GF-D8 (cell line): ENCODE results near the gene SPATA18.
"Not testable (repeated sequence)": the region's sequence is repeated elsewhere in the genome, so short reads cannot be mapped to it uniquely, and the experiment has no call there.

Experiments
- DNase-seq: peaks from one replicate; lab custom pipeline; 2025; lab: John Stamatoyannopoulos, UW

SPATA18 gene

DNA sequence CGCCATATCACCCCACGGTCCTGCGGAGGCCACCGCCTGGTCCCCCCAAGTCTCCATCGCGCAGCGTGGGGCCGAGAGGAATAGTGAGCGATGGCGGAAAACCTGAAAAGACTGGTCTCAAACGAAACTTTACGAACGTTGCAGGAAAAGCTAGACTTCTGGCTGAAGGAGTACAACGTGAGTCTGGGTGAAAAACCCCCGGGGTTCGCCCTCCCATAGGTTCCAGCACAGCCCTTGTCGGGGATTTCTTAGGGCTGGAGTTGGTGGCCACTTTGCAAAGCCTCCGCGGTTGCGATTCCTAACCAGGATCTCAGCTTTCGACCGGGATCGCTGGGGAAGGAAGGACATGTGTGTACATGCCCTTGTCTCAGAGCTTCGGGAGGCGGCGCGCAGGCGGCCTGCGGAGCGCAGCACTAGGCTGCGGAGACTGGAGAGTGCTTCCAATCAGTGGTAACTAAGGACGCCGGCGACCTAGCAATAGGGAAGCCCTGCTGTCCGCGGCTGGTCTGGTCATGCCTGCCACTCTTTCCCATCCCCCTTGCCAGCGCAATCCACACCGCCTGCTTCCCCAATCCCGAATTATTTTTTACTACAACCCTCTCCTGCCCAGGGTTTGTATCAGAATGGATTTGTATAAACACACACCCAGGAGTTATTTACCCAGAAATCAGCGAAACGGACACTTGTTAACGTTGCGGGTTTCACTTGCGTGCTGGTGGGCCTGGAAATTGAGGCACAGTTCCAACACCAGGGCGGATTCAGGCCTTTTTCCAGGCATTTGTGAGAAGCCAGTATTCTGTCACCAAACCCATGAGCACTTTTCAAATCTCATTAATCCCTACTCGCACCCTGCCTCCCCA lies 741 bp downstream of the SPATA18 start:
- no peak for DNase-seq

DNA sequence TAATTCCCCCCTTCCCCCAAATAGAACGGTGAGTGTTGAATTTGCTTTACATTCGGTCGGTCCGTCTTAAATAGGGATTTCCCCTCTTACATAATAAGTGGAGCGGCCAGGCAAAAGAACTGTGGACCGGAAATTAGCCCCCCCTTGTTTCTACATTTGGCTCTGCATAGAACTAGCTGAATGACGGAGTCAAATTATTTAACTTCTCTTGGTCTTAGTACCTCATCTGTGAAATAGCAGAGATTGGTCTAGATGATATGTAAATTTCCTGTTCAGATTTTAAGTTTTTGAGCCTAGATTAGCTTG lies 1.3 kb downstream of the SPATA18 start:
- DNase-seq, result no peak

DNA sequence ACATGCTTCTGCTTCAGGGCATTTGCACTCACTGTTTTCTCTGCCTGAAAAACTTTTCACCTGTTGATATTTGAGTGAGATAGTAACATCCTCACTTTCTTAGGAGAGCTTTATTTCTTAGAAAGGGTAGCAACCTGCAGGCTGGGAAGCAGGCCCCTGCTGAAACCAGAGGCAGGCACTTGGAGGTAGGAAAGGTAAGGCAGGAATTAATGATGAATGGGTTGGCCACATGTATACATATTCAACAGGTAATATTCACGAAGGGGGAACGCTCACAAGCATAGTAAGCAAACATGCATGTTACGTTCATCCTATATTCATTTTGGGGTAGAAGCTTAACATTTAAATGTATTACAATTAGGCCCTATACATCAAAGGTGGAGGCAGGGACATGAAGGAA lies 3.1 kb downstream of the SPATA18 start:
- no peak for DNase-seq

DNA sequence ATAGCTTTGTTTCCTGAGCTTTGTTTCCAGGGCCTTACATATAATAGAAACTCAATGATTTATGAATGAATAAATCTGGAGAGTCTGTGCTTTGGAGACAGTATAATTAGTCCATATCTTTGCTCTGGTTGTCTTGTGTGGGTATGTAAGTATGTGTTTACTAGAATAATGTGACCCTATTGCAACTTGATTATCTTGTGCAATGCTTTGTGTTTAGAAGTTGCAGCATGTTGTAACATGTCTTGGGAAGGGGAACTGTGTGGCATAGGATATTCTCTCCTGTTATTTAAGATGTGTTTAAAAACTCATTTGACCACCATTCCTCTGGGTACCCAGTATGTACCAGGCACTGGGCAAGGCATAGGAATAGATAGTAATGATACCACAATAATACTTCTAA lies 6.1 kb downstream of the SPATA18 start:
- no peak for DNase-seq

DNA sequence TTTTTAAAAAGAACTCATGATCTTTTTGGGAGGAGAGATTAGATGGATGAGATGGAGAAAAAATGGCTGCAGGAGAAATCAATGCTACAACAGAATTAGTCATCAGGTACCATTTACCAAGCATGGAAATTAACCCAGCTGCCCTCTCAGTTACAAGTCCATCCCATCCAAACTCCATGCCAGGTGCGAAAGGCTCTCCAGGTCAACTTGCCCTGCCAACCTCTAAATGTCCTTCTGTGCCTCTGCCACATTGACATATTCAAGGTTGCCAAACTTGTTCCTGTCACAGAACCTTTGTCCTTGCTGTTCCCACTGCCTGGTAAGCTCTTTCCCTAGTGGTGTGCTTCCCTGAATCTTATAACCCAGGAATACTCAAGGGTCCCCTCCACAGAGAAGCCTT lies 7.2 kb downstream of the SPATA18 start:
- DNase-seq, result no peak

DNA sequence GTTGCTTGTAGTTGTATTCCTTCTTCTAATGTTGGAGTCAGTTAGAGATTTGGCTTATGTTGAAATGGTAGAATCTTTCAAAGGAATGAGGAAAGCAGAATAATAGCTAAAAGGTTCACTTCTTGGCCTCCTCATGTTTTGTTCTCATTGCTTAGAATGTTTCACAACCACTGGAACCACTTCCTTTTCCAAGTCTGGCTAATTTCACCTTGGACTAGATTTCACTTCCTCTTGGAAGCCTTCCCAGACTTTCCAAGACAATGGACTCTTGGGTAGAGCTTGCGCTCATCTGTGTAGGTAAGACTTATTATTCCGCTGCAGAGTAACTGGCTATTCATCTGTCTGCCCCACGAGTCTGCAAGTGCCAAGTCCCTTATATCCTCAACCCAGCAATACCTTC lies 8.3 kb downstream of the SPATA18 start:
- DNase-seq, result no peak

DNA sequence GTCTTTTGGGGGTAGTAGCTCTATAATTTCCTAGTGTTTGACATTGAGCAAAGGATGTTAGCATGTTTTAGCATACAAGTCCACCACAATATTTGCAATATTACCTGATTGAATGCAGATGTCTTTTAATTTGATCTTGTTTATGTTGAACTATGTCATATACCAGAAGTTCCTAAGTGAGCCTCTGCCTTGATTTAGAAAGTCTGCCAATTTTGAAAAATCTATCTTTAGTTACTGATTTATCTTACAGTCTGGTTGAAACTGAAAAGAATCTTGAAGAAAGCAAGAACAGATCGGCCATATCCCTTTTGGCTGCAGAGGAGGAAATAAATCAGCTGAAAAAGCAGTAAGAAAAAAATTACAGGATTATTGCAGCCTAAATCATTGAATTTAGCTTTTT lies 18.5 kb downstream of the SPATA18 start:
- no peak for DNase-seq

DNA sequence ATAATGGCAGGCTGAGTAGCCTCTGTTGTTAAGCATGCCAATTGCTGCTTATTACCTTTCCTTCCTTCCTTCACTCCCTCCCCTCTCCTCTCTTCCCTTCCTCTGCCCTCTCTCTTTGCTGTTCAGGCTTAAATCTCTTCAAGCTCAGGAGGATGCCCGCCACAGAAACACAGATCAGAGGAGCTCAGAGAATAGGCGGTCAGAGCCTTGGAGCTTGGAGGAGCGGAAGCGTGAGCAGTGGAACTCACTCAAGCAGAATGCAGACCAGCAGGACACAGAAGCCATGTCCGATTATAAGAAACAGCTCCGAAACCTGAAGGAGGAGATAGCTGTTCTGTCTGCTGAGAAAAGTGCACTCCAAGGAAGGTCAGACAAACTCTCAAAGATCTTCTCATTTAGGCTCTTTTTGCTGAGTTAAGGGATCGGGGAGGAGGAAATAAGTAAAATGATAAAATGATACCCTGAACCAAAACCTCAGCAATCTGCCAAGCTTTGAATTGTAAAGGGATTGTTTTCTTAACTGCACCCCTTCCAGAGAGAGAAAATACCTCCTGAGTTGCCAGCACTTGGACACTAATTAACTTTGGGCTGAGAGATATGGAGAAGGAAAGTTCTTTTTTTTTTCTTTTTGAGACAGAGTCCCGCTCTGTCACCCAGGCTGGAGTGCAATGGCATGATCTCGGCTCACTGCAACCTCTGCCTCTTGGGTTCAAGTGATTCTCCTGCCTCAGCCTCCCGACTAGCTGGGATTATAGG lies 20.9 kb downstream of the SPATA18 start:
- no peak for DNase-seq

DNA sequence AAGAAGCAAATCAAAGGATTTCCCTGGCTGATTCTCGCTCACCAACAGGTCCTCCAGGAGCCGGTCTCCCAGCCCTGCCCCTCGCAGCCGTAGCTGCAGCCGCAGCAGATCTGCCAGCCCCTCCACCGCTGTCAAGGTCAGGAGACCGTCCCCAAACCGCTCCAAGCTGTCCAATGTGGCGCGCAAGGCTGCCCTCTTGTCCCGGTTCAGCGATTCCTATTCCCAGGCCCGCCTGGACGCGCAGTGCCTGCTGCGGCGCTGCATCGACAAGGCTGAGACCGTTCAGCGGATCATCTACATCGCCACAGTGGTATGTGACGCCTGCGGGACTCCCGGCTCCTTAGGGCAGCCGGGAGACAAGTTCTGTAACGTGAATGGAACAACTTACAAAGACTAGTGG lies 25.6 kb downstream of the SPATA18 start:
- DNase-seq, result no peak

DNA sequence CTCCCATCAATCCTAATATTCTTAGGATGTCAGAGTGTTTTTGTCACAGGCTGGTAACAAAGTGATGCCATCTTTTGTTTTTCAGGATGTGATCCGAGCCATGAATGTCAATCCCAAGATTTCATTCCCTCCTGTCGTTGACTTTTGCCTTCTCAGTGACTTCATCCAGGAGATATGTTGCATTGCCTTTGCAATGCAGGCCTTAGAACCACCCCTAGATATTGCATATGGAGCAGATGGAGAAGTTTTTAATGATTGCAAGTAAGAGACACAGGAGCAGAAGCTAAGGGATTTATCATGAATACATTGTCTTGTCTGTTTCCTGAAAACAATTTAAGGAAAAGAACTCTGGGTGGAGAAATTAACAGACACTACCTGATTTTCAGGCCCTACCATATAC lies 28.6 kb downstream of the SPATA18 start:
- DNase-seq, result no peak

DNA sequence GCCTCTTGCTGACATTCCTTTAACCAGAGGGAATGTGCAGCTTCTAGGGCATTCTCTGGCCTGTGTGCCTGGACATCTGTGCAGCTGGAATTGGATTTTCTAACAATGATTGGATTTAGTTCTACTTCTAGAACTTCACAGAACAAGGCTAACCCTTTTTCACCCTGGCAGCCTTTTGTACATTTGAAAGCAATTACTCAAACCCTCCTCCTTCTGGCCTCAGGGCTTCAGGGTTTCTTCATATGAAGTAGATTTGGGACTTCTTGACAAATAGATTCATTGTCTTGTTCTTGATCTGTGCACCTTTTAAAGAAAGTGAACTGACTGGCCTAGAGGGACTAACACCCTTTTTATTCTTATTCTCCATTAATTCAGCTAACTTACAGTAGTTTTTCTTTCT lies 30.1 kb downstream of the SPATA18 start:
- no peak for DNase-seq

DNA sequence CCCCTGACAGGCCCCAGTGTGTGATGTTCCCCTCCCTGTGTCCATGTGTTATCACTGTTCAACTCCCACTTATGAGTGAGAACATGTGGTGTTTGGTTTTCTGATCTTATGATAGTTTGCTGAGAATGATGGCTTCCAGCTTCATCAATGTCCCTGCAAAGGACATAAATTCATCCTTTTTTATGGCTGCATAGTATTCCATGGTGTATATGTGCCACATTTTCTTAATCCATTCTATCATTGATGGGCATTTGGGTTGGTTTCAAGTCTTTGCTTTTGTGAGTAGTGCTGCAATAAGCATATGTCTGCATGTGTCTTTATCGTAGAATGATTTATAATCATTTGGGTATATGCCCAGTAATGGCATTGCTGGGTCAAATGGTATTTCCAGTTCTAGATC lies 35.3 kb downstream of the SPATA18 start:
- not testable (repeated sequence) for DNase-seq

DNA sequence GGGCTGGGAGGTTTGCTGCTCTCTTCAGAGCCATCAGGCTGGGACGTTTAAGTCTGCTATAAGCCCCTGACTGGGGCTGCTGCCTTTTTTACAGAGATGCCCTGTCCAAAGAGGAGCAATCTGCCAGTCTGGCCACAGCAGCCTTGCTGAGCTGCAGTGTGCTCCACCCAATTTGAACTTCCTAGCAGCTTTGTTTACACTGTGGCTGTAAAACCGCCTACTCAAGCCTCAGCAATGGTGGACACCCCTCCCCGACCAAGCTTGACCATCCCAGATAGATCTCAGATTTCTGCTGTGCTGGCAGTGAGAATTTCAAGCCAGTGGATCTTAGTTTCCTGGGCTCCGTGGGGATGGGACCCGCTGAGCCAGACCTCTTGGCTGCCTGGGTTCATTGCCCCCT lies 40.7 kb downstream of the SPATA18 start:
- no peak for DNase-seq

DNA sequence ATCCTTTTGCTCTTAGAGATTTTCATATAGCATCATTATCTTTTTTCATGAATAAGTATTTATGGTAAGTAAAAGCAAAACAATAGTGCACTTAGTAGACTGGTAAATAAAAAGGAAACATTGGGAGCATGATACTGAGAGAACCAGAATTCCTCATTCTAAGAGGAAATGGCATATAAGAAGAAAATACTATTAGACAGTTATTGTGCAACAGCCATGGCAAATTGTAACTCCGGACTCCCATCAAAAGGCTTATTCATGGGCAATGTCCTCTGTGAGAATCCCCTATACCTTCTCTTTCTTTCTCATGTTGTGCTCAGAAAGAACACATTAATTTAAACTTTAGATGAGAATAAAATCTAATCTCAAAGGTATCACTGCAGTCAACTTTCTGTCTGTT lies 42.4 kb downstream of the SPATA18 start:
- no peak for DNase-seq

DNA sequence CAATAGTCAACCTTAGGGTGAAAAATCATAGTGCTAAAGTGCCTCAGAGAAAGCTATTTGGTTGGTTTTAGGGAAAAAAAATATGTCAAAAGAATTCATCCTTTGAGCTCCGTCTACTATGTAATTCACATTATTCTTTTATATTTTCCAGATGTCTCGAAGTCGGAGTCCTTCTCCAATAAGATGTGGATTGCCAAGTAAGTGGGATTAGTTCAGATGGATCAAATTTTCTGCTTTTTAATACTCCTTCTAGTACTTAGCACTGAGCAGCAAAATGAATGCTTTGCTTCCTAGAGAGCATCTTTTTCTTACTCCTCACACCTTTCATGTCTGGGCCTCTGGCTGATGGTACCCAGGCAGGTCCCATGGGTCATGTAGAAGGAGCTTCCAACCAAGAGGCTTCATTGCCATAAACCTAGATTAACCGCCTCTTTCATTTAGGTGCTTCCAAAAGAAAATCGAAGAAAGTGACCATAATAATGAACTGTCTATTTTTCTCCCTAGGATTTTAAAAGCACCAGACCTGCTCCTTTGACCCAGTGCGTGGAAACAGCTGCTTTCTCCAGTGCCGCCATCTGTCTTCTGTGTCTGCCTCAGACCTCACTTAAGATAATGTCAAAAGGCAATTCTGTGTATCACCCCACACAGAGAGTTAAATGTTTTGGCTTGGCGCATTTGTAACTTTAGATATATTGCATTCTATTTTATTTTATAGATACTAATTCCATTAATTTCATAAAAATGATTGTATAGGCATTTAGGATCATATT lies 43.5 kb downstream of the SPATA18 start:
- DNase-seq, result no peak

DNA sequence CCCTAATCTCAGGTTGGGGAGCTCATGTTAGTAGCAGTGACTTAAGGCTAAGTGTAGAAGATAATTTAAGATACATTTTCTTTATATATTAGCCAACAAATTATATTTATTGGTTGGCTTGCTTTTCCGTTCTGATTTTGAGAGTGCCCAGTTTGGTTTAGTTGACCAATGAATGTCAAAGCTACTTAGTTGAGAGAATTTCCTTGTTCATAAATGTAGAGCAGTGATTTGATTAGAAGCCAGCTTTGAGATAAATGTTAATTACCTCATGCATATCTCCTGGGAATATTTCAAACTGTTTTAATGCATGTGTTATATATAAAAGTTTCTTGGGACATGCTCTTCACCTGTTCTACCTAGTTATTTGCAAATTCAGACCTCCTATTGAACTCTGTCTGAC lies 44.3 kb downstream of the SPATA18 start:
- no peak for DNase-seq

DNA sequence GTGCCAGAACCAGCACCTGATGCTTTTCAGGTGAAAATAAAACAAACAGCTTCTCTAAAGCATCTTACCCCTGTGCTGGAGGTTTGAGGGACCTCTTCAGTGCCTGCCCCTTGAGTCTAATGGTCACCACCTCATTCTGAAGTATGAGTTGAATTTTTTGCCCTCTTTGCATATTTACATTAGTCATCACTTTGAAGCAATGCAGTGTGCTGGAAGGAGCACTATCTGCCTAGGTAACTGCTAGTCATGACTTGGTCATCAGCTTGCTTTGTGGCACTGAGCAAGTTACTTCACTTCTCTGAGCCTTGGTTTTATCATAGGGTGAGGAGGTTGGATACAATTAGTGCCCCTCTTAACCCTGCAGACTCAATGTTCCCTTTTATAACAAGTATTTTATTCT lies 44.9 kb downstream of the SPATA18 start:
- no peak for DNase-seq

DNA sequence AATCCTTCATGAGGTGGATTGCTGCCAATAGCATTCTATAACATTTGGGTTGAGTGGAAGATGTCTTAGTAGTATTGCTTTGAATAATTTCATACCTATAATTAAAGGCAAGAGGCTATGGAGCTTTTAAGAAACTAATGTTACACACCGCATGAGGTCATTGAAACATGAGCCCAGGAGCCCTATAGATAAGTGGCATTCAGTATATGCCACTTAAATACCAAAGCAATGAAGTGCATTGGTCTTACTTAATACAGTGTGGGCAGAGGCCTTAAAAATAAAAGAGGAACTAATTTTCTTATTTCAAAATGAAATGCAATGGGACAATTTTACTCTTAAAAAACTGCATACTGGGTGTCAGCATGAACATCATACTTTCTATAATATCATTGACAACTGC lies 47.5 kb downstream of the SPATA18 start:
- DNase-seq, result no peak

DNA sequence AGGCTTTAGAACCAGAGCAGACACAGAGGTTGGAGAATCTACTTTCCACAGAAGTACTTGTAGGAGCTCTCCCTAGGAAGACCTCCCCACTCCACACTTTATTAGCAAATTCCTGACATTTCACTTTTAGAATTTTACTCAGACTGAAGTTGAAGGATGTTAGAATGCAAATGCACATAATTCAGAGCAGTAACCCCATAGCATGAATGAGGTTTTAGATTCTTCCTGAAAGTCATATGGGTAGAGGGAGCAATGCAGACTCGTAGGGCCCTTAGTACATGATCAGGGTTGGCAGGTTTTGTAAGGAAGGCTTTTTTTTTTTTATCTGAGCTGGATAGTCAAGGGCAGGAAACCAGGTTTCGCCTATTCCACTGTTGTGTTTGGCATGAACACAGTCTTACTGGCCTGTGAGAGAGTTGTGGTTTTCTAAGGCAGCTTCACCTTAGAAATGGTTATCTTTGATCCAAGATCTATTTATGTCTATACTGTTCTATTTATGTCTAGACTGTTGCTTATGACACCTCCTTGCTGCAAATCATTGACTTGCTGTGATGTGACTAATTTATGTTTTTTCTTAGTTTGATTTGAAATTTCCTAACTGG lies 48.9 kb downstream of the SPATA18 start:
- DNase-seq, result no peak

DNA sequence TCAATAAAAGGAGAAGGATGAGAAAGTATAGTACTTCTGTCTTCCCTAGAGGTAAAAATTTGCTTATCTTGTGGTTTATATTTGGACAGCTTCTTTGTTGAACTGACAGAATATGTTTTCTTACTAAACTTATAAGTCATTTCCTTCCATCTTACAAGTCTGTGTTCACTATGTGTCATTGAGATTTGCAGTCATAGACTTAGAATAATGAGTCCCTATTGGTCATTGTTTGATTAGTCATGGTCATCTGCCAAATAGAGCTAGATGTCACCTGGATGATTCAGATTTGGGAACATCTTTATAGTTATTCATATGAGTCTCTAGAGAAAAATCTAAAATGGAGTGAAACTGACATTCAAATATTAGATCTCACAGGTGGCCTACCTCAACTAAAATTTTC lies 51.5 kb downstream of the SPATA18 start:
- DNase-seq, result no peak

DNA sequence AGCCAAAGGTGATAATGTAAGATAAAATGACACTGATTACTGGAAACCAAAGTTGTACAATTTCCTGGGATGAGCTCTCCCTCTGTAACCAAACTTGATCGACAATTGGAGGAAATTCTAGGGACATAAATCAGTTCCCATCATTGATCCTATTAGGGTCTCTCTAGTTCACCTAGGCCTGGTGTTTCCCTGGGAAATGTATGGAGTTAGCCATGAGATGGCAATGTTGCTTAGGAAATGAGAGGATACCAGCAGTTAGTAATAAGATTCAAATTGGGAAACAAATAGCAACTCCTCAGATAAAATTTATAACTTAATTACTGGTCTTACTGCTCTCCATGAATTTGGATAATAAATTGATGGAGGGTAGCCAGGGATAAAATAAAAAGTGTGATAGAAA lies 52.2 kb downstream of the SPATA18 start:
- no peak for DNase-seq

DNA sequence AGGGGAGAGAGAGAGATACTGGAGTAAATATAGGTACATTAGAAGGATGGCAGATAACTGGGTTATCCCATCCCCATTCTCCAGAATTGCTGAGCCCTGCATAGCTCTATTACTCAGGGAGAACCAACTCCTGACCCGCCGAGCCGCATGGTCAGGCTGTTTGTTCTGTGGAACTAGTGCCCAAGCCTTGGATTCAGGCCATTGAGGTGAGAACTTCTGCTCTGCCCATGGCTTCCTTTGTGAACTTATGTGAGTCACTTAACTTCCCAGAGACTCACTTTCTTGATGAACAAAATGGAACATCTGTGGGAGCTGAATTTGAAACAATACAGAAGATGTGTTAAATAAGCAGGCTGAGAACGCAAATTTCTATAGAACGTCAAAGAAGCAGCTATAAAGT lies 54.2 kb downstream of the SPATA18 start:
- DNase-seq, result no peak

DNA sequence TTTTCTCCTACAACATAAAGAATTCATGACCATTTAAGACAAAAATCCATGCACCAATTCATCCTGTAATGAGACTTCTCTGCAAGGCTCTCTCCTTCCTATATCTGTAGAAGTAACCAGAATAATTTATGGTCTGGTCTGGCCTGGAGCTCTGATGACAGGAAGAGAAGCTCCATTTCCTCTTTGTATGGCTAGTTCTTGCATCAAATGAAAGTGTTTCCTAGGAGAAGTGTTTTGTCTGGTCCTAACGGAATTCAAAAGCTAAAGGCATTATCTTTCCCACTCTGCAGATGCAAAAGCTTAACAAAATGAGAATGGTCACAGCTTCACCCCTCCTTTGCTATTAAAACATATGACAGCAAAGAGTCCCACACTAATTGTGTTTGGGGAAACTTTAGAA lies 55.1 kb downstream of the SPATA18 start:
- no peak for DNase-seq
